SU-DHL-6 (cell line): ENCODE data around the gene OIP5.

Experiments used
- H2AFZ ChIP-seq: fragments of 200-600 bp; sonication (generic); 2 replicates; pipeline ENCODE4 v1.6.1; 2014; ENCODE audit warnings: low read depth, mild to moderate bottlenecking, moderate library complexity, mixed read lengths, antibody characterized with exemption, low read length; ENCODE audit not compliant: severe bottlenecking
- H3F3A ChIP-seq: fragments of 200-600 bp; shearing (Covaris generic); 2 replicates; pipeline ENCODE4 v1.6.0; 2016; ENCODE audit warnings: antibody characterized with exemption, mild to moderate bottlenecking; ENCODE audit not compliant: insufficient read depth
- H3K27ac ChIP-seq: fragments of 200-600 bp; sonication (generic); 2 replicates; pipeline ENCODE4 v1.5.1; 2016; ENCODE audit warnings: low read depth, mild to moderate bottlenecking, low read length, moderate library complexity, mixed read lengths
- H3K27me3 ChIP-seq: fragments of 200-600 bp; sonication (generic), shearing (Covaris generic); 2 replicates; pipeline ENCODE4 v1.6.0; 2014; ENCODE audit warnings: mild to moderate bottlenecking, low read length
- H3K36me3 ChIP-seq: fragments of 200-600 bp; sonication (generic); 2 replicates; pipeline ENCODE4 v1.6.1; 2014; ENCODE audit warnings: mild to moderate bottlenecking, low read length, mixed read lengths
- H3K4me2 ChIP-seq: fragments of 300-600, 200-600 bp; shearing (Covaris generic), sonication (generic); 2 replicates; pipeline ENCODE4 v1.6.0; 2014; ENCODE audit warnings: low read length, low read depth, mild to moderate bottlenecking; ENCODE audit not compliant: poor library complexity, severe bottlenecking
- H3K4me3 ChIP-seq: fragments of 200-600 bp; sonication (generic); 2 replicates; pipeline ENCODE4 v1.5.1; 2014; ENCODE audit warnings: antibody characterized with exemption, low read length, mild to moderate bottlenecking, mixed read lengths; ENCODE audit not compliant: insufficient read depth, poor library complexity, severe bottlenecking
- H3K79me2 ChIP-seq: fragments of 200-600 bp; sonication (generic); 2 replicates; pipeline ENCODE4 v1.6.1; 2014; ENCODE audit warnings: mild to moderate bottlenecking, low read length, moderate library complexity; ENCODE audit not compliant: insufficient read depth
- H3K9ac ChIP-seq: fragments of 200-600 bp; sonication (generic); 2 replicates; pipeline ENCODE4 v1.7.0; 2014; ENCODE audit warnings: mild to moderate bottlenecking, low read length
- H3K9me2 ChIP-seq: fragments of 200-600 bp; sonication (generic); replicated peaks from 2 replicates; pipeline ENCODE4 v1.6.1; 2014; ENCODE audit warnings: low read length; ENCODE audit not compliant: insufficient read depth
- H3K9me3 ChIP-seq: fragments of 200-600 bp; sonication (generic); 2 replicates; pipeline ENCODE4 v1.6.1; 2014; ENCODE audit warnings: low read length, mixed read lengths; ENCODE audit not compliant: insufficient read depth
- H4K20me1 ChIP-seq: fragments of 200-600 bp; sonication (generic); 2 replicates; pipeline ENCODE4 v1.6.1; 2014; ENCODE audit warnings: low read depth, mild to moderate bottlenecking, antibody characterized with exemption, low read length, moderate library complexity, mixed read lengths
- EZH2phosphoT487 ChIP-seq: fragments of 200-600 bp; sonication (generic), shearing (Covaris generic); conservative IDR thresholded peaks from 2 replicates; pipeline ENCODE4 v1.6.1; 2018; ENCODE audit warnings: mild to moderate bottlenecking, antibody characterized with exemption, low read length, moderate library complexity, mixed read lengths
- TF ChIP-seq, protein P1 (sequence below): fragments of 200-600 bp; sonication (generic); IDR thresholded peaks from one replicate; pipeline ENCODE4 v1.5.1; 2017; ENCODE audit warnings: antibody characterized with exemption, mild to moderate bottlenecking, low read length, moderate library complexity; ENCODE audit not compliant: insufficient read depth, poor library complexity, severe bottlenecking

OIP5 gene

DNA sequence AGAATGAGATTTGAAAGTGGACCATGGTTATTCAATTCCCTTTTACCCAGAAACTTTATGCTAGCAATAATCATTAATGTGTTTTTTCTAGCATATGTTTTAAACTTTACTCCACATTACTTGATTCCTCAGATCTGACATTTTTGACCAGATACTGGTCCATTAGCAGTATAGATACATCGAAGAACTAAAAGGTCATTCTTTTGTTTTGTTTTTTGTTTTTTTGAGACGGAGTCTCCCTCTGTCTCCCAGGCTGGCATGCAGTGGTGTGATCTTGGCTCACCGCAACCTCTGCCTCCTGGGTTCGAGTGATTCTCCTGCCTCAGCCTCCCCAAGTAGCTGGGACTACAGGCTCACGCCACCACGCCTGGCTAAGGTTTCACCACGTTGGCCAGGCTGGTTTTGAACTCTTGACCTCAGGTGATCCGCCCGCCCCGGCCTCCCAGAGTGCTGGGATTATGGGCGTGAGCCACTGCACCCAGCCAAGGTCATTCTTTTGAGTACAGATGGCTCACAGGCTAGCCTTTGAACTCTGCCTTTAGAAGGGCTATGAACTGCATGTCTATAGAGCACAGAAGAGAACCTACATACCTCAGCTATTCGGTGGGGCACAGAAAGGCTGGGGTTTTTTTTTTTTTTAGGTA is 72.7 kb downstream of the OIP5 start:
- no peaks in the 10 kb centered on the region for H4K20me1 ChIP-seq
- peaks cover 2% of the 10 kb centered on the region; the same call in 1 of the 2 replicates for H3K36me3 ChIP-seq
- H3K9ac ChIP-seq, result no peak overlapping the region
- TF ChIP-seq, protein P1, sequence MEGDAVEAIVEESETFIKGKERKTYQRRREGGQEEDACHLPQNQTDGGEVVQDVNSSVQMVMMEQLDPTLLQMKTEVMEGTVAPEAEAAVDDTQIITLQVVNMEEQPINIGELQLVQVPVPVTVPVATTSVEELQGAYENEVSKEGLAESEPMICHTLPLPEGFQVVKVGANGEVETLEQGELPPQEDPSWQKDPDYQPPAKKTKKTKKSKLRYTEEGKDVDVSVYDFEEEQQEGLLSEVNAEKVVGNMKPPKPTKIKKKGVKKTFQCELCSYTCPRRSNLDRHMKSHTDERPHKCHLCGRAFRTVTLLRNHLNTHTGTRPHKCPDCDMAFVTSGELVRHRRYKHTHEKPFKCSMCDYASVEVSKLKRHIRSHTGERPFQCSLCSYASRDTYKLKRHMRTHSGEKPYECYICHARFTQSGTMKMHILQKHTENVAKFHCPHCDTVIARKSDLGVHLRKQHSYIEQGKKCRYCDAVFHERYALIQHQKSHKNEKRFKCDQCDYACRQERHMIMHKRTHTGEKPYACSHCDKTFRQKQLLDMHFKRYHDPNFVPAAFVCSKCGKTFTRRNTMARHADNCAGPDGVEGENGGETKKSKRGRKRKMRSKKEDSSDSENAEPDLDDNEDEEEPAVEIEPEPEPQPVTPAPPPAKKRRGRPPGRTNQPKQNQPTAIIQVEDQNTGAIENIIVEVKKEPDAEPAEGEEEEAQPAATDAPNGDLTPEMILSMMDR, result no peak
- no peak for TF ChIP-seq EZH2phosphoT487
- no peak overlapping the region for H3K4me3 ChIP-seq
- H3K4me2 ChIP-seq, result no peak overlapping the region
- no peaks in the 10 kb centered on the region for H3K79me2 ChIP-seq
- H2AFZ ChIP-seq, result no peak overlapping the region
- H3F3A ChIP-seq, result peaks cover 9% of the 10 kb centered on the region; the same call in 1 of the 2 replicates
- no peak overlapping the region for H3K27ac ChIP-seq
- no peaks in the 10 kb centered on the region for H3K9me3 ChIP-seq
- H3K9me2 ChIP-seq, result no peaks in the 10 kb centered on the region
- H3K27me3 ChIP-seq, result no peaks in the 10 kb centered on the region
